GM12872 (cell line): Measurements from ENCODE around the gene PPM1A.

Source experiments
- TF ChIP-seq, protein P1 (sequence below): IDR thresholded peaks from 3 replicates; pipeline ENCODE4 v1.5.1; 2011; ENCODE audit warnings: low read depth, mild to moderate bottlenecking, low read length, moderate library complexity; ENCODE audit not compliant: insufficient read depth

Gene PPM1A

DNA sequence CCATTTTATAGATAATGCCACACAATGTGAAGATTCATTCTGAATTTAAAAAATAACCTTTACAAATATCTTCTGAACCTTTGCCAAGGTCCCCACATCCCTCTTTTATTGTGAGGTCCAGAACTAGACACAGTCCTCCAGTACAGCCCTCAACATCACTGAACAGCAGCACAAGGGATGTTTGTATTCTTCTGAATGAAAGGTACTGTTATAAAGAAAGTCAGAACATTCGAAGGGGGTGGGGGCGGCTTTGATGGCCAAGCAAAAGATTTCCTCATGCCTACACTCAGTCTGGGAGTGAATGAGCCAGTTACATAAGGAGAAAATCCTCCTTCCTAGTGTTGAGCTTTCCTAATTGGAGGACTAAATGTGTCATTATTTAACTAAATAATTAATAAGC, 77.3 kb downstream of the PPM1A start:
- TF ChIP-seq, protein P1, sequence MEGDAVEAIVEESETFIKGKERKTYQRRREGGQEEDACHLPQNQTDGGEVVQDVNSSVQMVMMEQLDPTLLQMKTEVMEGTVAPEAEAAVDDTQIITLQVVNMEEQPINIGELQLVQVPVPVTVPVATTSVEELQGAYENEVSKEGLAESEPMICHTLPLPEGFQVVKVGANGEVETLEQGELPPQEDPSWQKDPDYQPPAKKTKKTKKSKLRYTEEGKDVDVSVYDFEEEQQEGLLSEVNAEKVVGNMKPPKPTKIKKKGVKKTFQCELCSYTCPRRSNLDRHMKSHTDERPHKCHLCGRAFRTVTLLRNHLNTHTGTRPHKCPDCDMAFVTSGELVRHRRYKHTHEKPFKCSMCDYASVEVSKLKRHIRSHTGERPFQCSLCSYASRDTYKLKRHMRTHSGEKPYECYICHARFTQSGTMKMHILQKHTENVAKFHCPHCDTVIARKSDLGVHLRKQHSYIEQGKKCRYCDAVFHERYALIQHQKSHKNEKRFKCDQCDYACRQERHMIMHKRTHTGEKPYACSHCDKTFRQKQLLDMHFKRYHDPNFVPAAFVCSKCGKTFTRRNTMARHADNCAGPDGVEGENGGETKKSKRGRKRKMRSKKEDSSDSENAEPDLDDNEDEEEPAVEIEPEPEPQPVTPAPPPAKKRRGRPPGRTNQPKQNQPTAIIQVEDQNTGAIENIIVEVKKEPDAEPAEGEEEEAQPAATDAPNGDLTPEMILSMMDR, result no peak

DNA sequence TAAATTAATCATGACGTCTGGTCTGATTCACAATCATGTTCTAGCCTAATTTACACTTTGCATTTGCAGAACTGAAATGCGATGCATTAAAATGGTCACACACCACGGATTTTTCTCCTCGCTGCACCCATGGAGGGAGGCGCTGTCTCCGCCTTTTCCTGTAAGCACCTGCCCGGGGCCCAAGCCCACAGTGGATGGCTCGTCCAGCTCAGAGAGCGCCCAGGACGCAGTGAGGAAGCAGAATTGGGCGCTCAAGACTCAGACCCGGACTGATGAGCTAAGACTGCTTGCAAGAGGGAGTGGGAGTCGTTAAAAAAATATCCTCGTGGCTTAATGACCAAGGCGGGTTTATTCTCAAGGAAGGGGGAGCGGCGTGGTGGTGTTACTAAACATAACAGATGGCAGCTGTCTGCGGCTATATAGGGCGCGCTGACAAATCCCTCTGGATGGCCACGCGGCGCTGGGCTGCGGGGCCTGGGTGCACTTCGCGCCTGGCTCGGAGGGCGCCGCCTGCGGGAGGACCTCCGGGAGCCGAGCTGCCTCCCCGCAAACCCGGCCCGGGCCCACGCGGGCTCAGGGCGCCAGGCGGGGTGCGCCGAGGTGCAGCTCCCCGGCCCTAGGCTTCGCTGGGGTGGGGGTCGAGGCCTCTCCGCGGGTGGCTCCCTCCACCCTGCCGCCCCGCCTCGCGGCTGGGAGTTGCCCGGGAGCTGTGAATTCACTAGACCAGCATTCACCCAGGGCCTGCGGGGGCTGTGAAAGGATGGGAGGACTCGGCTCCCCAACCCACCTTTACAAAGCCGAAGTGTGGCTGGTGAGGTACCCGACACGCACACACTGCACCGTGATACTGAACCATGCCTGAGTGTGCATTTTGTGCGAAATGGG, 78.7 kb downstream of the PPM1A start:
- TF ChIP-seq, protein P1, result peak; percentile 33; the same call in 2 of the 3 replicates

DNA sequence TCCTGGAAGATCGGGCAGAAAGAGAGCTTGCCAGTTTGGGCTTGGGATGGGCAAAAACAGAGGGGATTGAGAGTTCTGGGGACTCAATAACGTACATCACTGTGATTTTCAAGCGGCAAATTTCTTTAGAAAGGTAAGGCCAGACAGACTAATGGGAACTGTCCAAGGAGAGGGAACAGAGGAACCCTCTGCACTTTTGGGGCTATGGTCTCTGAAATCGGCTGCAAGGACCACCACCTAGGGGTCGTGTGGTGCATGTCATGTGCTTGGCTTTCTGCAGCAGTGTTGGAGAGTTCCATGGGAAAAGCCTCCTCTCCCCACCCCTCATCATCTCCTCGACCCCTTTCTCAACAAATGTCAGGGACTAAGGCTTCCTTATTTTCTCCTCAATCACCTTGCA, 79.6 kb downstream of the PPM1A start:
- TF ChIP-seq, protein P1, result peak; percentile 32; the same call in 1 of the 3 replicates

DNA sequence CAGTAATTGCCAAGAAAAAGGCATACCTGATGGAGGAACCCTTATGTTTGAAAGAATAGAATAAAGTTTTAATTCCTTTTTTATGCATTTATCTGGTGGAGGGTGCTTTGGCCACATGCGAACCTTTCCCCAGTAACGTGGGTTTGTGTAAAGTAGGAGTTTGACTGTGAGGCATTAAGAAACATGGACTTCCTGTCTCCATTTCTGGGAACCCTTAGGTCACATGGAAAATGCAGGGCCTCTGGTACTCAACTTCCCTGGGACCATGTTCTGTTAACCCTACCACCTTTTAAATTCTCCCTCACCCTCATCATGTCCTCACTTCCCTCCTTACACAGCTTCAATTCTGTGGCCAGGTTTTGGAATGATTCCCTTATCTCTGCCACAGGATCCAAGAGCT, 80.3 kb downstream of the PPM1A start:
- TF ChIP-seq, protein P1, result no peak

DNA sequence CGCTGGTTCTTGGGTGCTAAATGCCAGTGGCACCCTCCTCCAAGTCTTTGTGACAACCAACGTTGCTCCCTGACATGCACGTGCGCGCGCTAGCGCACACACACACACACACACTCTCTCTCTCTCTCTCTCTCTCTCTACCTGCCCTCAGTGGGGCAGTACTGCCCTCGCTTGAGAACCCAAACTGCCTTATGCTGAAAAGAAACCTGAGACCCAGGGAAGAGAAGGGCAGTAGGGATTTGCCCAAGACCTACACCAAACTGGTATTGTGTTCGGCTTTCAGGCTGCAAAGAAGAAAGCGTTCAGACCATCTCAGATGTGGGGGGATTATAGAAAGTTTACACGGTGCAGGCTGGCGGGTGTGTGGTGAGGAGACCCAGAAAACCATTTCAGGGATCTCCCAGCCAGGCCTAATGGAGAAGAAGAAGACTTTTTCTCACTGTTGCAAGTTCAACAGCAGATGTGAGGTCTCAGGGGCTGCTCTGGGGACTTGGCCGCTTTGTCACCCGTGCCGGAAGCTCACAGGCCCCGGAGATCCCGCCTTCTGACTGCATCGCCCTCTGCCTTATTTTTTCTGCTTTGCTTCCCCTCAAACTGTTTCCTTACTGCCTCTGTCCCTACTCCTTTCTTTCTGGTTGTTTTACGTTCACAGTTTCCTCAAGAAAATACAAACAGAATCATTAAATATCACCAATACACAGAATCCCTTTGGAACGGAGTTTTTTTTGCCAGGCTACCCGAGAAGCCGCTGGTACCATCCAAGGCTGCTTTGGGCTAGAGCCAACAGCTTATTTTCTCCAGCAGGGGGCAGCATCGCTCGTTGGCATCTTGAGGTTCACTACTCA, 82.4 kb downstream of the PPM1A start:
- TF ChIP-seq, protein P1, result peak; percentile 93

DNA sequence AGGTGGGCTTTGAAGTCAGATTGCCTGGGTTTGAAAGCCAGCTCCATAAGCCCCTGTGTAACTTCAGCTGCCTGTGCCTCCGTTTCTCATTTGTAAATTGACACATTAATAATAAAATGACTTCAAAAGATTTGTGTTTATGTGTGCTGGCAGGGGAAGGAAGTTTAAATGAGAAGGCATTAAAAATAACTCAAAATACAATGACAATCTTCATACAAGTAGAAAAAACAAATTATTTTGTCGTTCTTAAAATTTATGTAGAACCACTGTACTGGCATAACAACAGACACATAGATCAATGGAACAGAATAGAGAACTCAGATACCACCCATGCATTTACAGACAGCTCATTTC, 83.0 kb downstream of the PPM1A start:
- TF ChIP-seq, protein P1, result no peak

DNA sequence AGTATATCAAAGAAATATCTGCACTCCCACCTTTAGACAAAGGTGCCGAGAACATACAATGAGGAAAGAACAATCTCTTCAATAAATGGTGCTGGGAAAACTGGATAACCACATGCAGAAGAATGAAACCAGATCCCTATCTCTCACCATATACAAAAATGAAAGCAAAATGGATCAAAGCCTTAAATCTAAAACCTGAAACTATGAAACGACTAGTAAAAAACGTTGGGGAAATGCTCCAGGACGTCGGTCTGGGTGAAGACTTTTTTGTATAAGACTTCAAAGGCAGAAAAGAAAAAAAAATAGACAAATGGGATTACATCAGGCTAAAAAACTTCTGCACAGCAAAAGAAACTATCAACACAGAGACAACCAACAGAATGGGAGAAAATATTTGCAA, 83.8 kb downstream of the PPM1A start:
- TF ChIP-seq, protein P1, result no peak
